Esophagus mucosa (tissue), 1 donor: ENCODE data around the gene OR1M1. TPM values are rescaled to one million over a fixed set of nuclear protein-coding genes. Genes with fewer than 3 reads are reported as not detected.

Source experiments
- ATAC-seq: fragments of 200-7000 bp; cut with Tn5 transposase; one replicate; pipeline ENCODE4 v1.9.1; 2020
- total RNA-seq: library from RNA; stranded (reverse); gene quantifications from one replicate; pipeline ENCODE4 v1.2.4, GENCODE V29; 2023
- donor health status: DM: yes; HTN: yes; CAD: no.

The OR1M1 gene
- total RNA-seq, 1 donor from 2014 or later, result not detected

- peak; percentile 96 for ATAC-seq
These were observed 11.6 kb upstream of the OR1M1 start for GRCh38 chr19:9075064-9075949.

GRCh38 chr19:9076901-9077300 is 10.0 kb upstream of the OR1M1 start:
- no peak for ATAC-seq

GRCh38 chr19:9078651-9079050 is 8.2 kb upstream of the OR1M1 start:
- no peak for ATAC-seq

GRCh38 chr19:9107375-9107774 is 20.5 kb downstream of the OR1M1 start, which contains the start of gene OR7G2:
Gene OR7G2, minus strand, starts transcription at chr19:9107475. Its CDS starts 4,232 bp downstream, at chr19:9103243.
- ATAC-seq, result no peak

- no peak for ATAC-seq
These were observed 23.1 kb downstream of the OR1M1 start for GRCh38 chr19:9109959-9110358.

- no peak for ATAC-seq
These were observed 28.5 kb downstream of the OR1M1 start, which contains the start of gene OR7G1 for GRCh38 chr19:9115307-9115813. Gene OR7G1, minus strand, starts transcription at chr19:9115763. Its CDS starts 0 bp downstream, at chr19:9115763.

- ATAC-seq, result no peak
These were observed 29.7 kb downstream of the OR1M1 start for GRCh38 chr19:9116547-9116946.

GRCh38 chr19:9126900-9127405 is 40.1 kb downstream of the OR1M1 start, which contains the start of gene OR7G3:
Gene OR7G3, minus strand, starts transcription at chr19:9126950. Its CDS starts 0 bp downstream, at chr19:9126950.
- no peak for ATAC-seq

- ATAC-seq, result no peak
These were observed 41.3 kb downstream of the OR1M1 start for GRCh38 chr19:9128171-9128570.

GRCh38 chr19:9130965-9131364 is 44.1 kb downstream of the OR1M1 start:
- ATAC-seq, result no peak

GRCh38 chr19:9132422-9132821 is 45.6 kb downstream of the OR1M1 start:
- ATAC-seq, result no peak

- peak; percentile 37 for ATAC-seq
These were observed 52.8 kb downstream of the OR1M1 start for GRCh38 chr19:9139609-9140158.

GRCh38 chr19:9140159-9140874 is 53.5 kb downstream of the OR1M1 start, which contains the start of gene ZNF317:
Gene ZNF317, plus strand, starts transcription at chr19:9140397. Its CDS starts 15,620 bp downstream, at chr19:9156017.
- peak; percentile 91 for ATAC-seq

- ATAC-seq, result no peak
These were observed 58.1 kb downstream of the OR1M1 start for GRCh38 chr19:9144920-9145319.

Other genes starting within 250 kb of the OR1M1 start
- 0.56 TPM for gene MUC16, start 76.7 kb upstream of the OR1M1 start, total RNA-seq
- not detected for gene OR7G2, start 20.4 kb downstream of the OR1M1 start, total RNA-seq
- gene OR7G1, start 28.7 kb downstream of the OR1M1 start, total RNA-seq, result not detected
- not detected for gene OR7G3, start 39.9 kb downstream of the OR1M1 start, total RNA-seq
- 15.1 TPM for gene ZNF317, start 53.3 kb downstream of the OR1M1 start, total RNA-seq
- gene OR7D2, start 91.9 kb downstream of the OR1M1 start, total RNA-seq, result not detected
- gene OR7D4, start 132.5 kb downstream of the OR1M1 start, total RNA-seq, result not detected
- not detected for gene OR7E24, start 163.9 kb downstream of the OR1M1 start, total RNA-seq
- 3.5 TPM for gene ZNF699, start 222.8 kb downstream of the OR1M1 start, total RNA-seq
- gene ZNF559, start 237.1 kb downstream of the OR1M1 start, total RNA-seq, result 2.9 TPM